HepG2 (cell line): ENCODE results near the gene TTC28.

Experiments
- FOXJ3 ChIP-seq: sonication (generic); formaldehyde crosslinking; IDR thresholded peaks from 2 replicates; pipeline ENCODE4 v1.4.0; 2020; ENCODE audit warnings: missing genetic modification reagents, mild to moderate bottlenecking, borderline replicate concordance
- HINFP ChIP-seq: sonication (generic); formaldehyde crosslinking; IDR thresholded peaks from 2 replicates; pipeline ENCODE4 v1.4.0; 2020; ENCODE audit warnings: low read depth, mild to moderate bottlenecking, missing genetic modification reagents
- POLR2A ChIP-seq, 2 experiments: IDR thresholded peaks; 2 replicates each; pipeline ENCODE4 v1.6.1; 2011; ENCODE audit warnings: low read depth in 2 of 2, low read length in 2 of 2, mild to moderate bottlenecking in 1 of 2, moderate library complexity in 1 of 2; ENCODE audit not compliant: insufficient read depth in 1 of 2

GRCh38 chr22:28357193-28357592 is 322.4 kb downstream of the TTC28 start:
- no peak for TF ChIP-seq HINFP (CRISPR knock-in tag)
- no peak for TF ChIP-seq FOXJ3
- TF ChIP-seq POLR2A (IDR thresholded peaks at IDR 0.05; ENCODE audit: insufficient read depth in 1 of 2, low read depth in 2 of 2, low read length in 2 of 2), result no peak
